VCaP (cell line): ENCODE results near the gene APOBEC4.
A peak's percentile ranks its signal among the peaks of the same experiment; 100 is the strongest.

Source experiments
- H3K27ac ChIP-seq: fragments of 450-650 bp; 2 replicates; pipeline ENCODE4 v1.5.1; 2017
- CTCF ChIP-seq: fragments of 450-650 bp; conservative IDR thresholded peaks from 2 replicates; pipeline ENCODE4 v1.5.1; 2017; ENCODE audit warnings: mild to moderate bottlenecking, moderate library complexity

Gene APOBEC4

GRCh38 chr1:183673605-183674323, 20.6 kb upstream of the APOBEC4 start:
- no peak overlapping the region for H3K27ac ChIP-seq
- no peak for TF ChIP-seq CTCF

- H3K27ac ChIP-seq: no peak overlapping the region
- TF ChIP-seq CTCF: peak; percentile 41; the same call in 1 of the 2 replicates
Observed at GRCh38 chr1:183670169-183670568, 17.1 kb upstream of the APOBEC4 start.

GRCh38 chr1:183656355-183656754, 3.2 kb upstream of the APOBEC4 start:
- TF ChIP-seq CTCF: no peak

GRCh38 chr1:183655562-183656075, 2.5 kb upstream of the APOBEC4 start:
- no peak overlapping the region for H3K27ac ChIP-seq
- TF ChIP-seq CTCF: peak; percentile 91

More at GRCh38 chr1:183656355-183656754, 3.2 kb upstream of the APOBEC4 start:
- H3K27ac ChIP-seq: no peak overlapping the region

GRCh38 chr1:183654706-183655105, 1.6 kb upstream of the APOBEC4 start:
- no peak overlapping the region for H3K27ac ChIP-seq
- no peak for TF ChIP-seq CTCF

GRCh38 chr1:183653876-183654451, 848 bp upstream of the APOBEC4 start:
- no peak overlapping the region for H3K27ac ChIP-seq
- no peak for TF ChIP-seq CTCF

GRCh38 chr1:183653462-183653794, 312 bp upstream of the APOBEC4 start:
- H3K27ac ChIP-seq: no peak overlapping the region
- no peak for TF ChIP-seq CTCF
